Upper lobe of left lung (tissue), 6 donors: ENCODE results near the gene CFAP97D1. TPM values are rescaled to one million over a fixed set of nuclear protein-coding genes. Genes with fewer than 3 reads are reported as not detected.

Source experiments
- ATAC-seq, 2 donors: fragments of 200-7000 bp; cut with Tn5 transposase; one replicate each; pipeline ENCODE4 v1.9.1; 2022; ENCODE audit warnings: mild to moderate bottlenecking in 2 of 2, moderate library complexity in 2 of 2; ENCODE audit not compliant: low FRiP score in 2 of 2
- DNase-seq, 2 donors: peaks; one replicate each; pipeline ENCODE4 v3.0.0-alpha.2; 2019 to 2020
- H3K27ac ChIP-seq, 4 donors: fragments of 200-600 bp; sonication (generic); one replicate each; pipeline ENCODE4 v1.5.1; 2016 to 2019
- H3K27me3 ChIP-seq, 4 donors: fragments of 200-600 bp; sonication (generic); one replicate each; pipeline ENCODE4 v1.5.1; 2017 to 2019
- H3K36me3 ChIP-seq, 4 donors: fragments of 200-600 bp; sonication (generic); one replicate each; pipeline ENCODE4 v1.5.1; 2016 to 2019
- H3K4me1 ChIP-seq, 4 donors: fragments of 200-600 bp; sonication (generic); one replicate each; pipeline ENCODE4 v1.5.1; 2018 to 2019
- H3K4me3 ChIP-seq, 4 donors: fragments of 200-600 bp; sonication (generic); one replicate each; pipeline ENCODE4 v1.5.1; 2017 to 2019; ENCODE audit warnings: mild to moderate bottlenecking in 2 of 4, moderate library complexity in 1 of 4
- H3K9me3 ChIP-seq, 4 donors: fragments of 200-600 bp; sonication (generic); one replicate each; pipeline ENCODE4 v1.5.1; 2018 to 2019
- EP300 ChIP-seq, 4 donors: sonication (generic); formaldehyde crosslinking; IDR thresholded peaks; one replicate each; pipeline ENCODE4 v1.5.1; 2017; ENCODE audit warnings: antibody characterized with exemption in 4 of 4, control low read depth in 2 of 4
- POLR2A ChIP-seq, 4 donors: fragments of 450-650 bp; IDR thresholded peaks; one replicate each; pipeline ENCODE4 v1.5.1; 2016 to 2017; ENCODE audit warnings: antibody characterized with exemption in 4 of 4, mild to moderate bottlenecking in 2 of 4
- POLR2AphosphoS5 ChIP-seq, 2 donors: sonication (generic); formaldehyde crosslinking; IDR thresholded peaks; one replicate each; pipeline ENCODE4 v1.5.1; 2017; ENCODE audit warnings: antibody characterized with exemption in 2 of 2
- WGBS, 2 donors: methylation state at CpG; one replicate each; pipeline ENCODE4 v1.1.5; 2017 to 2018; 5-methylcytosine and 5-hydroxymethylcytosine counted together
- total RNA-seq, 6 donors: library from RNA; depleted of rRNA in 4 of 6; stranded (reverse); fragments of >200 nt in 4 of 6; gene quantifications; one replicate each; pipeline versions ENCODE4 v1.1.0 to v1.2.1, GENCODE V29; 2016 to 2021
- TF ChIP-seq, protein P1 (sequence below), 6 experiments: fragments of 450-650 bp in 4 of 6; fragments of 200-600 bp in 2 of 6; sonication (generic) in 2 of 6; IDR thresholded peaks; one replicate each; pipeline ENCODE4 v1.5.1; 2016 to 2019; ENCODE audit warnings: antibody characterized with exemption in 6 of 6
- donor health status: DM: no; HTN: no; CAD: no; lungs with moderate emphysema.
- donor health status: DM: no; HTN: yes; CAD: no; lungs with severe emphysema.

The CFAP97D1 gene
- total RNA-seq, 6 donors from 2014 or later = 0.17 TPM; not detected in 5

DNA sequence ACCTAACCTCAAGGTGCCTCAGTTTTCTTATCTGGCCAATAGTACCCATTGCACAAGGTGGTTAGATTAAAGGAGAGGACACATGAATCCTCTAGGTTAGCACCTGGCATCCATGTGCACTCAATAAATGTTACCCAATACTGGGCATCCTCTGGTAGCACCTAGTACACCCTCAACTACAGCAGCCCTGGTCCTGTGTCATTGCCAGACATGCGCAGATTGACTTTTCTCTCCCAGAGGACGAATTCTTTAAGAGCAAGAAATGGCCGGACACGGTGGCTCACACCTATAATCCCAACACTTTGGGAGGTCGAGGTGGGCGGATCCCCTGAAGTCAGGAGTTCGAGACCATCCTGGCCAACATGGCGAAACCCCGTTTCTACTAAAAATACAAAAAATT is 8.8 kb upstream of the CFAP97D1 start:
- H3K36me3 ChIP-seq = peaks cover 0 to 98% (median 61%) of the 10 kb centered on the region in 4 donors
- DNase-seq = no peak

GRCh38 chr17:43772877-43773648 is 7.2 kb upstream of the CFAP97D1 start:
- 52 to 58% methylated on average over 10 of the region's 10 CpGs for WGBS, 2 donors
- ATAC-seq (no peak), DNase-seq (peak in 1 of 2 donors; percentile 40)
- Histone ChIP-seq H3K36me3 (peaks cover 0 to 92% (median 57%) of the 10 kb centered on the region in 4 donors), H3K27me3 (no peaks in the 10 kb centered on the region), H3K4me3 (no peak overlapping the region), H3K4me1 (peaks cover 27 to 57% (median 43%) of the 10 kb centered on the region in 4 donors), H3K9me3 (no peaks in the 10 kb centered on the region), H3K27ac (peak overlapping the region; percentile 27 to 67 (median 49))
- TF ChIP-seq EP300 (IDR thresholded peaks at IDR 0.05) (no peak), POLR2AphosphoS5 (IDR thresholded peaks at IDR 0.05) (no peak)

More for the DNA sequence above, 8.8 kb upstream of the CFAP97D1 start:
- Histone ChIP-seq H3K27ac (no peak overlapping the region), H3K27me3 (no peaks in the 10 kb centered on the region), H3K4me1 (peaks cover 20 to 50% (median 35%) of the 10 kb centered on the region in 4 donors), H3K4me3 (no peak overlapping the region), H3K9me3 (no peaks in the 10 kb centered on the region)
- WGBS, 2 donors = 91 to 97% methylated on average over 8 to 9 of the region's 9 CpGs
- TF ChIP-seq POLR2A (IDR thresholded peaks at IDR 0.05) (no peak), EP300 (IDR thresholded peaks at IDR 0.05) (no peak), POLR2AphosphoS5 (IDR thresholded peaks at IDR 0.05) (no peak)
- TF ChIP-seq, protein P1, sequence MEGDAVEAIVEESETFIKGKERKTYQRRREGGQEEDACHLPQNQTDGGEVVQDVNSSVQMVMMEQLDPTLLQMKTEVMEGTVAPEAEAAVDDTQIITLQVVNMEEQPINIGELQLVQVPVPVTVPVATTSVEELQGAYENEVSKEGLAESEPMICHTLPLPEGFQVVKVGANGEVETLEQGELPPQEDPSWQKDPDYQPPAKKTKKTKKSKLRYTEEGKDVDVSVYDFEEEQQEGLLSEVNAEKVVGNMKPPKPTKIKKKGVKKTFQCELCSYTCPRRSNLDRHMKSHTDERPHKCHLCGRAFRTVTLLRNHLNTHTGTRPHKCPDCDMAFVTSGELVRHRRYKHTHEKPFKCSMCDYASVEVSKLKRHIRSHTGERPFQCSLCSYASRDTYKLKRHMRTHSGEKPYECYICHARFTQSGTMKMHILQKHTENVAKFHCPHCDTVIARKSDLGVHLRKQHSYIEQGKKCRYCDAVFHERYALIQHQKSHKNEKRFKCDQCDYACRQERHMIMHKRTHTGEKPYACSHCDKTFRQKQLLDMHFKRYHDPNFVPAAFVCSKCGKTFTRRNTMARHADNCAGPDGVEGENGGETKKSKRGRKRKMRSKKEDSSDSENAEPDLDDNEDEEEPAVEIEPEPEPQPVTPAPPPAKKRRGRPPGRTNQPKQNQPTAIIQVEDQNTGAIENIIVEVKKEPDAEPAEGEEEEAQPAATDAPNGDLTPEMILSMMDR (IDR thresholded peaks at IDR 0.05) = no peak
- ATAC-seq = no peak

GRCh38 chr17:43774304-43775250 is 5.7 kb upstream of the CFAP97D1 start:
- peaks cover 23 to 50% (median 38%) of the 10 kb centered on the region in 4 donors for H3K4me1 ChIP-seq
- H3K27me3 ChIP-seq = no peaks in the 10 kb centered on the region
- no peak for ATAC-seq
- WGBS, 2 donors = 81 to 95% methylated on average over 12 to 16 of the region's 16 CpGs
- H3K9me3 ChIP-seq = no peaks in the 10 kb centered on the region
- peaks cover 0 to 77% (median 46%) of the 10 kb centered on the region in 4 donors for H3K36me3 ChIP-seq
- no peak overlapping the region for H3K4me3 ChIP-seq
- no peak overlapping the region for H3K27ac ChIP-seq
- DNase-seq = no peak
- TF ChIP-seq, protein P1 (IDR thresholded peaks at IDR 0.05) = no peak
- no peak for TF ChIP-seq POLR2AphosphoS5 (IDR thresholded peaks at IDR 0.05)
- no peak for TF ChIP-seq POLR2A (IDR thresholded peaks at IDR 0.05)
- TF ChIP-seq EP300 (IDR thresholded peaks at IDR 0.05) = no peak

DNA sequence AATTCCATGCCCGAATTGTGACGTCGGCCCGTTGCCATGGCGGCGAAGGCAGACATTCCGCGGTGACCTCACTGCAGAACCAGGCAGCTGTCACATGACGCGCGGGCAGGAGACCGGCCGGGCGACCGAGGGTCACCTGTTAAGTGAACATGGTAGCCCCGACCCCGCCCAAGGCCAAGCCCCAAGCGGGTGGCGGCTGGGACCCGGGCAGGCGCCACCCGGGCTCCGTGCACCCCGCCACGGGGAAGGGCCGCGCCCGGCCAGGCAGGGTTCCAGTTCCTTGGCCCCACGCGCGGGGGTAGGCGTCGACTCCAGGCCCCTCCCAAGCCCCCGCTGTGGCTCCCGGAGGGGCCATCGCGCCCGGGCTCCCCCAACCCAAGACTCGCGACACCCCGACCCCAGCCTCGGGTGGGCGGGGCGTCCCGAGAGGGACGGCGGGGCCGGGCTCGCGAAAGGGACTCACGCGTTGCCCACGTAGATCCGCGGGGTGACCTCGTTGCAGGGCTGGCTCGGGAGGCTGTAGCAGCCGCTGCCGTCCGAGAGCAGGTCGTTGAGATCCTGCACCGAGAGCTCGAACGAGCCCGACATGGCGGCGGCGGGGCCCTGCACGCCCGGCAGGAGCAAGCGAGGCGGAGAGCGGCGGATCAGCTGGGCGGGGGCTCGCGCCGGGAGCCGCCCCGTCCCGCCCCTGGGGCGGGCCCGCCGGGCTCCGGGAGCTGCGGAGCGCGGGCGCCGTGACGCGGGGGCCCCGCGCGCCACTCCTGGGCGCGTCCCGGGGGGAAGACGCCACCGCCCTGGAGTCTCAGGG is 1.7 kb upstream of the CFAP97D1 start, which contains the start of gene DUSP3:
Gene DUSP3, minus strand, starts transcription at position 641 of the 808 bp plus-strand sequence. Its CDS starts 53 bp downstream, at position 588.
- Histone ChIP-seq H3K27me3 (no peaks in the 10 kb centered on the region), H3K27ac (peak within 1 kb of the TSS; percentile 97 to 100 (median 100)), H3K4me1 (peaks cover 21 to 46% (median 39%) of the 10 kb centered on the region in 4 donors), H3K4me3 (peak within 1 kb of the TSS; percentile 67 to 97 (median 82)), H3K9me3 (no peaks in the 10 kb centered on the region), H3K36me3 (peaks cover 0 to 37% (median 15%) of the 10 kb centered on the region in 4 donors)
- DNase-seq (peak; percentile 97 to 99), ATAC-seq (peak; percentile 93 to 97)
- TF ChIP-seq POLR2A (IDR thresholded peaks at IDR 0.05) (peak in 3 of 4 donors; percentile 80 to 95 (median 89)), EP300 (IDR thresholded peaks at IDR 0.05) (peak in 2 of 4 donors; percentile 40 to 84), POLR2AphosphoS5 (IDR thresholded peaks at IDR 0.05) (peak; percentile 86 to 89)
- TF ChIP-seq, protein P1 (IDR thresholded peaks at IDR 0.05) = peak in 3 of 6 experiments; percentile 14 to 34 (median 33)
- WGBS, 2 donors = 0% methylated on average over 5 to 9 of the region's 100 CpGs
